Activated CD8-positive, alpha-beta memory T cell treated with anti-CD3 and anti-CD28 coated beads for 24 hours (primary cell): ENCODE results near the gene TICRR.

Experiments
- DNase-seq: peaks from one replicate; pipeline ENCODE4 v3.0.0-alpha.2; 2020

Gene TICRR

GRCh38 chr15:89657686-89658200, 82.5 kb downstream of the TICRR start:
- DNase-seq, result no peak

- DNase-seq, result no peak
Measured at GRCh38 chr15:89659295-89659694, 84.0 kb downstream of the TICRR start.

- DNase-seq, result no peak
Measured at GRCh38 chr15:89660556-89660955, 85.3 kb downstream of the TICRR start.

- DNase-seq, result no peak
Measured at GRCh38 chr15:89662893-89663626, 87.8 kb downstream of the TICRR start.

- no peak for DNase-seq
Measured at GRCh38 chr15:89664441-89665350, 89.4 kb downstream of the TICRR start.

GRCh38 chr15:89665449-89666181, 90.3 kb downstream of the TICRR start:
- DNase-seq, result no peak

GRCh38 chr15:89666184-89666857, 91.1 kb downstream of the TICRR start:
- DNase-seq, result no peak

GRCh38 chr15:89666858-89667705, 91.8 kb downstream of the TICRR start:
- DNase-seq, result no peak

- no peak for DNase-seq
Measured at GRCh38 chr15:89667706-89667960, 92.4 kb downstream of the TICRR start.

GRCh38 chr15:89668171-89668570, 92.9 kb downstream of the TICRR start:
- DNase-seq, result no peak

- no peak for DNase-seq
Measured at GRCh38 chr15:89669309-89669865, 94.1 kb downstream of the TICRR start.

- DNase-seq, result no peak
Measured at GRCh38 chr15:89669941-89670340, 94.7 kb downstream of the TICRR start.

GRCh38 chr15:89670971-89671560, 95.8 kb downstream of the TICRR start:
- DNase-seq, result no peak

GRCh38 chr15:89671687-89672086, 96.4 kb downstream of the TICRR start:
- no peak for DNase-seq

GRCh38 chr15:89672221-89673164, 97.2 kb downstream of the TICRR start:
- no peak for DNase-seq

- DNase-seq, result no peak
Measured at GRCh38 chr15:89673165-89673512, 97.9 kb downstream of the TICRR start.

- DNase-seq, result no peak
Measured at GRCh38 chr15:89674526-89674925, 99.3 kb downstream of the TICRR start.

- DNase-seq, result no peak
Measured at GRCh38 chr15:89675606-89676005, 100.3 kb downstream of the TICRR start.

- DNase-seq, result no peak
Measured at GRCh38 chr15:89677381-89677780, 102.1 kb downstream of the TICRR start.
